Measurements from ENCODE around the gene M1AP.

The M1AP gene

GRCh38 chr2:74516650-74517049, 131.5 kb downstream of the M1AP start:
- no peak for DNase-seq

GRCh38 chr2:74515981-74516633, 132.0 kb downstream of the M1AP start:
- DNase-seq = peak; percentile 60

- no peak for DNase-seq
These were observed 132.7 kb downstream of the M1AP start for GRCh38 chr2:74515271-74515980.

GRCh38 chr2:74514368-74515270, 133.5 kb downstream of the M1AP start, which contains the start of gene TLX2:
Gene TLX2 (plus strand): TSS chr2:74514450. CDS start chr2:74514807, 357 bp downstream.
- no peak for DNase-seq

- no peak for DNase-seq
These were observed 134.3 kb downstream of the M1AP start for GRCh38 chr2:74513605-74514367.

GRCh38 chr2:74512744-74513604, 135.2 kb downstream of the M1AP start:
- no peak for DNase-seq

- no peak for DNase-seq
These were observed 136.8 kb downstream of the M1AP start for GRCh38 chr2:74511104-74511989.

GRCh38 chr2:74510272-74510671, 137.9 kb downstream of the M1AP start:
- no peak for DNase-seq

GRCh38 chr2:74507926-74508520, 140.1 kb downstream of the M1AP start:
- DNase-seq = peak; percentile 17

All from activated CD4-positive, alpha-beta T cell treated with anti-CD3 and anti-CD28 coated beads for 1 hour (primary cell).